ENCODE results near the gene SDK2. TPM values are rescaled to one million over a fixed set of nuclear protein-coding genes. Genes with fewer than 3 reads are reported as not detected.

SDK2 gene
- 0.18 and 1.4 TPM in 2 replicates for total RNA-seq

GRCh38 chr17:73644145-73645049, at the start of gene SDK2:
TSS of gene SDK2 (minus strand) at chr17:73644445. CDS start at chr17:73644088, 357 bp downstream.
- no peak for DNase-seq (ENCODE audit: extremely low read depth, low read depth, low spot score)

GRCh38 chr17:73693071-73693470, 48.8 kb upstream of the SDK2 start:
- DNase-seq (ENCODE audit: extremely low read depth, low read depth, low spot score): no peak

GRCh38 chr17:73691321-73691766, 47.1 kb upstream of the SDK2 start:
- DNase-seq (ENCODE audit: extremely low read depth, low read depth, low spot score): no peak

- DNase-seq (ENCODE audit: extremely low read depth, low read depth, low spot score): no peak
Observed at GRCh38 chr17:73690676-73691075, 46.4 kb upstream of the SDK2 start.

GRCh38 chr17:73689596-73690275, 45.5 kb upstream of the SDK2 start:
- DNase-seq (ENCODE audit: extremely low read depth, low read depth, low spot score): no peak

- no peak for DNase-seq (ENCODE audit: extremely low read depth, low read depth, low spot score)
Observed at GRCh38 chr17:73686961-73687360, 42.7 kb upstream of the SDK2 start.

- DNase-seq (ENCODE audit: extremely low read depth, low read depth, low spot score): no peak
Observed at GRCh38 chr17:73686126-73686525, 41.9 kb upstream of the SDK2 start.

- DNase-seq (ENCODE audit: extremely low read depth, low read depth, low spot score): no peak
Observed at GRCh38 chr17:73684183-73684582, 39.9 kb upstream of the SDK2 start.

GRCh38 chr17:73683771-73684170, 39.5 kb upstream of the SDK2 start:
- DNase-seq (ENCODE audit: extremely low read depth, low read depth, low spot score): no peak

- DNase-seq (ENCODE audit: extremely low read depth, low read depth, low spot score): no peak
Observed at GRCh38 chr17:73681946-73682345, 37.7 kb upstream of the SDK2 start.

GRCh38 chr17:73679476-73679875, 35.2 kb upstream of the SDK2 start:
- no peak for DNase-seq (ENCODE audit: extremely low read depth, low read depth, low spot score)

- DNase-seq (ENCODE audit: extremely low read depth, low read depth, low spot score): no peak
Observed at GRCh38 chr17:73678999-73679398, 34.8 kb upstream of the SDK2 start.

GRCh38 chr17:73669771-73670170, 25.5 kb upstream of the SDK2 start:
- no peak for DNase-seq (ENCODE audit: extremely low read depth, low read depth, low spot score)

GRCh38 chr17:73667181-73667959, 23.1 kb upstream of the SDK2 start:
- no peak for DNase-seq (ENCODE audit: extremely low read depth, low read depth, low spot score)

GRCh38 chr17:73663614-73664013, 19.4 kb upstream of the SDK2 start:
- no peak for DNase-seq (ENCODE audit: extremely low read depth, low read depth, low spot score)

GRCh38 chr17:73660366-73660765, 16.1 kb upstream of the SDK2 start:
- no peak for DNase-seq (ENCODE audit: extremely low read depth, low read depth, low spot score)

- no peak for DNase-seq (ENCODE audit: extremely low read depth, low read depth, low spot score)
Observed at GRCh38 chr17:73658821-73659515, 14.7 kb upstream of the SDK2 start.

- DNase-seq (ENCODE audit: extremely low read depth, low read depth, low spot score): no peak
Observed at GRCh38 chr17:73657473-73658116, 13.3 kb upstream of the SDK2 start.

GRCh38 chr17:73654241-73654640, 10.0 kb upstream of the SDK2 start:
- DNase-seq (ENCODE audit: extremely low read depth, low read depth, low spot score): no peak

- DNase-seq (ENCODE audit: extremely low read depth, low read depth, low spot score): no peak
Observed at GRCh38 chr17:73653810-73654209, 9.6 kb upstream of the SDK2 start.

Data from glomerular endothelial cell (primary cell).